A549 (cell line): ENCODE data around the gene LMOD1. TPM values are rescaled to one million over a fixed set of nuclear protein-coding genes. Genes with fewer than 3 reads are reported as not detected.

Source experiments
- ATAC-seq, 2 experiments: fragments of 200-7000 bp in 1 of 2; fragments of >200 bp in 1 of 2; cut with Nextera tagmentation in 1 of 2; cut with Tn5 transposase in 1 of 2; 3 replicates each; pipeline versions ENCODE4 v1.8.0 to v1.9.1; 2018 to 2020; ENCODE audit warnings: mild to moderate bottlenecking in 1 of 2, moderate library complexity in 1 of 2
- CTCF ChIA-PET: fragments of 300-600 bp; sonication (Branson Sonifier 250); formaldehyde crosslinking; extraction: SDS; loops from one replicate; lab custom pipeline; 2021; ENCODE audit warnings: antibody characterized with exemption, inconsistent platforms; lab: Yijun Ruan, JAX
- POLR2A ChIA-PET: fragments of 350-600 bp; formaldehyde crosslinking; extraction: SDS; loops from one replicate; lab custom pipeline; 2021; ENCODE audit warnings: antibody characterized with exemption, inconsistent platforms; lab: Yijun Ruan, JAX
- DNase-seq, 2 experiments: peaks; one replicate each; pipeline versions ENCODE4 v3.0.0 to v3.0.0-alpha.2; 2011 to 2016; ENCODE audit warnings: low read depth in 1 of 2, low spot score in 1 of 2
- FAIRE-seq: peaks from 2 replicates; lab custom pipeline; 2011; peaks lifted over from hg19 to GRCh38; lab: Jason Lieb, UNC
- H3K27ac ChIP-seq, 2 experiments: fragments of >200 bp; sonication (Bioruptor Twin); formaldehyde crosslinking; 3 replicates each; pipeline ENCODE4 v1.5.1; 2016 to 2017
- H3K4me1 ChIP-seq: fragments of >200 bp; sonication (Bioruptor Twin); formaldehyde crosslinking; 3 replicates; pipeline ENCODE4 v1.6.1; 2016
- H3K4me2 ChIP-seq: fragments of >200 bp; sonication (Bioruptor Twin); formaldehyde crosslinking; 3 replicates; pipeline ENCODE4 v1.6.1; 2016
- H3K4me3 ChIP-seq: fragments of >200 bp; sonication (Bioruptor Twin); formaldehyde crosslinking; 3 replicates; pipeline ENCODE4 v1.5.1; 2016
- H3K9me3 ChIP-seq: fragments of >200 bp; sonication (Bioruptor Twin); formaldehyde crosslinking; 3 replicates; pipeline ENCODE4 v1.6.1; 2016
- BCL3 ChIP-seq: fragments of >200 bp; sonication (Bioruptor Twin); formaldehyde crosslinking; IDR thresholded peaks from 3 replicates; pipeline ENCODE4 v1.6.1; 2016
- CHD4 ChIP-seq: fragments of 200-600 bp; sonication (generic); IDR thresholded peaks from 2 replicates; pipeline ENCODE4 v1.6.1; 2016; ENCODE audit warnings: antibody characterized with exemption, mild to moderate bottlenecking, borderline replicate concordance
- EHMT2 ChIP-seq: fragments of 200-600 bp; sonication (generic); IDR thresholded peaks from 2 replicates; pipeline ENCODE4 v1.6.1; 2016; ENCODE audit warnings: antibody characterized with exemption, low read depth, mild to moderate bottlenecking, moderate library complexity
- FOSL2 ChIP-seq, 2 experiments: fragments of 450-650 bp in 1 of 2; fragments of >200 bp in 1 of 2; sonication (Bioruptor Twin) in 1 of 2; formaldehyde crosslinking; IDR thresholded peaks; 2 replicates each; pipeline versions ENCODE4 v1.5.0 to v1.6.1; 2016 to 2020; ENCODE audit warnings: mild to moderate bottlenecking in 1 of 2, moderate library complexity in 1 of 2
- GATA3 ChIP-seq: IDR thresholded peaks from 2 replicates; pipeline ENCODE4 v1.6.1; 2012; ENCODE audit warnings: borderline replicate concordance
- HES2 ChIP-seq: fragments of >200 bp; sonication (Bioruptor Twin); formaldehyde crosslinking; IDR thresholded peaks from 2 replicates; pipeline ENCODE4 v1.6.1; 2016
- HEYL ChIP-seq: fragments of 250-450 bp; sonication (Bioruptor Pico); IDR thresholded peaks from 2 replicates; pipeline ENCODE4 v1.8.0; 2021; ENCODE audit warnings: mild to moderate bottlenecking, moderate library complexity
- HOXB13 ChIP-seq: fragments of 250-450 bp; sonication (Bioruptor Pico); IDR thresholded peaks from 2 replicates; pipeline ENCODE4 v1.5.0; 2020; ENCODE audit warnings: low read depth, mild to moderate bottlenecking, moderate library complexity
- HOXB5 ChIP-seq: fragments of 250-450 bp; sonication (Bioruptor Pico); IDR thresholded peaks from 2 replicates; pipeline ENCODE4 v1.5.0; 2020; ENCODE audit warnings: mild to moderate bottlenecking, moderate library complexity
- JUN ChIP-seq, 2 experiments: fragments of >200 bp; sonication (Bioruptor Twin); formaldehyde crosslinking; IDR thresholded peaks; 2 replicates in 1 of 2; 3 replicates in 1 of 2; pipeline ENCODE4 v1.6.1; 2016 to 2017
- KDM5A ChIP-seq: fragments of 200-600 bp; sonication (generic); IDR thresholded peaks from 2 replicates; pipeline ENCODE4 v1.6.1; 2016; ENCODE audit warnings: antibody characterized with exemption, mild to moderate bottlenecking
- MAFK ChIP-seq: fragments of 450-650 bp; IDR thresholded peaks from 2 replicates; pipeline ENCODE4 v1.6.1; 2014; ENCODE audit not compliant: partially characterized antibody
- MAX ChIP-seq: IDR thresholded peaks from 2 replicates; pipeline ENCODE4 v1.6.1; 2012
- MAZ ChIP-seq: fragments of 150-350 bp; IDR thresholded peaks from 2 replicates; pipeline ENCODE4 v1.6.1; 2014; ENCODE audit warnings: antibody characterized with exemption, low read depth, low read length, borderline replicate concordance
- NFE2L2 ChIP-seq: fragments of 150-350 bp; conservative IDR thresholded peaks from 2 replicates; pipeline ENCODE4 v1.6.1; 2014; ENCODE audit warnings: low read length
- NPAS2 ChIP-seq: fragments of 250-450 bp; sonication (Bioruptor Pico); IDR thresholded peaks from 2 replicates; pipeline ENCODE4 v1.8.0; 2022; ENCODE audit warnings: mild to moderate bottlenecking, moderate library complexity, borderline replicate concordance
- PBX3 ChIP-seq: IDR thresholded peaks from 2 replicates; pipeline ENCODE4 v1.6.1; 2012
- PHF8 ChIP-seq: fragments of 200-600 bp; sonication (generic); IDR thresholded peaks from 2 replicates; pipeline ENCODE4 v1.6.1; 2016; ENCODE audit warnings: low read depth, mild to moderate bottlenecking, antibody characterized with exemption, moderate library complexity, borderline replicate concordance
- POLR2A ChIP-seq: IDR thresholded peaks from 2 replicates; pipeline ENCODE4 v1.6.1; 2012; ENCODE audit warnings: mild to moderate bottlenecking, low read length
- RAD21 ChIP-seq, 2 experiments: fragments of >200 bp in 1 of 2; sonication (Bioruptor Twin) in 1 of 2; formaldehyde crosslinking in 1 of 2; IDR thresholded peaks in 1 of 2; conservative IDR thresholded peaks in 1 of 2; 2 replicates in 1 of 2; 3 replicates in 1 of 2; pipeline ENCODE4 v1.6.1; 2012 to 2018; ENCODE audit warnings: inconsistent platforms in 1 of 2
- RFX5 ChIP-seq: fragments of 450-650 bp; IDR thresholded peaks from 2 replicates; pipeline ENCODE4 v1.7.1; 2014; ENCODE audit warnings: antibody characterized with exemption, mild to moderate bottlenecking, moderate library complexity
- RNF2 ChIP-seq: fragments of 200-600 bp; sonication (generic); IDR thresholded peaks from 2 replicates; pipeline ENCODE4 v1.6.1; 2016; ENCODE audit warnings: low read depth, mild to moderate bottlenecking, antibody characterized with exemption, moderate library complexity, borderline replicate concordance
- SMC3 ChIP-seq: fragments of >200 bp; sonication (Bioruptor Twin); formaldehyde crosslinking; IDR thresholded peaks from 3 replicates; pipeline ENCODE4 v1.6.1; 2018; ENCODE audit warnings: inconsistent platforms
- SREBF2 ChIP-seq: fragments of 450-650 bp; IDR thresholded peaks from 2 replicates; pipeline ENCODE4 v1.6.1; 2014; ENCODE audit warnings: mild to moderate bottlenecking, moderate library complexity
- USF2 ChIP-seq: fragments of 450-650 bp; IDR thresholded peaks from 2 replicates; pipeline ENCODE4 v1.6.1; 2014; ENCODE audit warnings: antibody characterized with exemption
- ZC3H11A ChIP-seq: fragments of 450-650 bp; IDR thresholded peaks from 2 replicates; pipeline ENCODE4 v1.6.1; 2014; ENCODE audit warnings: antibody characterized with exemption, mild to moderate bottlenecking
- ZSCAN20 ChIP-seq: fragments of 250-450 bp; sonication (Bioruptor Pico); IDR thresholded peaks from 2 replicates; pipeline ENCODE4 v1.8.0; 2022; ENCODE audit warnings: mild to moderate bottlenecking, moderate library complexity
- WGBS: methylation state at CpG from one replicate; pipeline ENCODE4 v1.1.6; 2017; ENCODE audit errors: missing lambda C conversion rate; 5-methylcytosine and 5-hydroxymethylcytosine counted together
- polyA plus RNA-seq, 4 experiments: library from polyadenylated mRNA; depleted of rRNA in 3 of 4; stranded (reverse); fragments of >200 nt; fragmentation: RNase III in 1 of 4; extraction: RNeasy Plus Mini Kit Qiagen cat#74134 plus additional on column Dnase treatment in 1 of 4; gene quantifications; 2 replicates in 3 of 4; 3 replicates in 1 of 4; pipeline ENCODE4 v1.2.3, GENCODE V29; 2011 to 2017

LMOD1 gene
- polyA plus RNA-seq, 2 of the 4 experiments (the other 2 are of a cell fraction) = not detected

- FAIRE-seq (no peak), DNase-seq (no peak)
- H3K4me1 ChIP-seq = peaks cover 28% of the 10 kb centered on the region
- TF ChIP-seq ZSCAN20 = no peak
- no peak for TF ChIP-seq RNF2
- TF ChIP-seq HES2 = no peak
- TF ChIP-seq USF2 = no peak
- no peak for TF ChIP-seq MAFK
- no peak for TF ChIP-seq GATA3
- no peak for TF ChIP-seq CHD4
- TF ChIP-seq NPAS2 (CRISPR knock-in tag) = no peak
- TF ChIP-seq RFX5 = no peak
- TF ChIP-seq ZC3H11A = no peak
- no peak for TF ChIP-seq HOXB5 (CRISPR knock-in tag)
- no peak for TF ChIP-seq MAZ
- no peak for TF ChIP-seq SREBF2
- no peak for TF ChIP-seq KDM5A
- no peak for TF ChIP-seq FOSL2 (IDR thresholded peaks at IDR 0.05)
- no peak for TF ChIP-seq FOSL2 (CRISPR knock-in tag; IDR thresholded peaks at IDR 0.05)
- no peak for TF ChIP-seq HOXB13 (CRISPR knock-in tag)
- TF ChIP-seq PBX3 = no peak
- TF ChIP-seq POLR2A = no peak
- TF ChIP-seq RAD21 (conservative IDR thresholded peaks at IDR 0.05 in 1 of 2, IDR thresholded peaks at IDR 0.05 in 1 of 2) = no peak
- TF ChIP-seq HEYL (CRISPR knock-in tag) = no peak
- TF ChIP-seq, all 56 proteins: peak for 0
- peak overlapping the region; percentile 92 for H3K4me2 ChIP-seq
- ATAC-seq = no peak
- POLR2A ChIA-PET = interaction anchor here (1.3 kb wide), 1 partner anchor 9 kb away, joined by 3 read pairs; no protein-coding TSS in a partner anchor
- CTCF ChIA-PET = interaction anchor here (0.6 to 17.1 kb wide), 7 partner anchors 9 to 352 kb away, joined by 3 to 855 read pairs (median 3); partner anchors contain the start of gene RNPEP
- H3K4me3 ChIP-seq = peak overlapping the region; percentile 67
- WGBS = 57% methylated on average over 24 of the region's 33 CpGs
- H3K9me3 ChIP-seq = no peaks in the 10 kb centered on the region
- peak overlapping the region; percentile 81 to 94 for H3K27ac ChIP-seq
Measured at GRCh38 chr1:201889090-201889968, 57.0 kb downstream of the LMOD1 start.

GRCh38 chr1:201888282-201889089 is 57.9 kb downstream of the LMOD1 start, which contains the start of gene SHISA4:
Gene SHISA4, plus strand, starts transcription at chr1:201888898. Its CDS starts 97 bp downstream, at chr1:201888995.
- 0% methylated on average over 1 of the region's 49 CpGs for WGBS
- H3K4me3 ChIP-seq = peak within 1 kb of the TSS; percentile 67
- H3K4me1 ChIP-seq = peaks cover 36% of the 10 kb centered on the region
- 0 out of 3 replicates have a peak, but pooled peaks have one; percentile 56 for TF ChIP-seq BCL3
- TF ChIP-seq NFE2L2 = no peak
- TF ChIP-seq SMC3 = peak; percentile 6; the same call in 1 of the 3 replicates
- TF ChIP-seq PHF8 = peak; percentile 88
- peak; percentile 79 for TF ChIP-seq POLR2A
- peak; percentile 31; the same call in 1 of the 2 replicates for TF ChIP-seq MAX
- TF ChIP-seq EHMT2 = no peak
- peak; percentile 29 to 48; a peak in 1 of 5 replicates for TF ChIP-seq JUN (IDR thresholded peaks at IDR 0.05)
- TF ChIP-seq HOXB13 (CRISPR knock-in tag) = no peak
- no peak for TF ChIP-seq RFX5
- ATAC-seq (peak; percentile 86 to 93), DNase-seq (peak; percentile 75 to 86), FAIRE-seq (no peak)
- no peaks in the 10 kb centered on the region for H3K9me3 ChIP-seq
- peak within 1 kb of the TSS; percentile 92 for H3K4me2 ChIP-seq
- peak within 1 kb of the TSS; percentile 81 to 94 for H3K27ac ChIP-seq
- POLR2A ChIA-PET = interaction anchor here (1.3 to 1.8 kb wide), 2 partner anchors 8 to 122 kb away, joined by 3 to 4 read pairs; partner anchors contain the start of gene ELF3
- CTCF ChIA-PET = interaction anchor here (1.1 to 17.1 kb wide), 4 partner anchors 8 to 88 kb away, joined by 3 to 855 read pairs (median 168); partner anchors contain the start of gene RNPEP
